GM12892 (cell line): ENCODE data around the gene UBAP2.

Experiments used
- POLR2A ChIP-seq: IDR thresholded peaks from 2 replicates; pipeline ENCODE4 v1.6.1; 2011; ENCODE audit warnings: low read depth, low read length, control low read depth
- POLR2AphosphoS5 ChIP-seq: IDR thresholded peaks from 2 replicates; pipeline ENCODE4 v1.6.1; 2011; ENCODE audit warnings: low read depth, low read length, control low read depth

- no peak for TF ChIP-seq POLR2A
- no peak for TF ChIP-seq POLR2AphosphoS5
Observed at GRCh38 chr9:33972698-33973097, 76.0 kb downstream of the UBAP2 start.
